GM18858 (cell line): ENCODE measurements around the gene ZNF135.

Experiments used
- ATAC-seq: cut with Tn5 transposase; IDR thresholded peaks from one replicate; pipeline ENCODE4 v1.9.1; 2021; ENCODE audit not compliant: unreplicated experiment

The ZNF135 gene

DNA sequence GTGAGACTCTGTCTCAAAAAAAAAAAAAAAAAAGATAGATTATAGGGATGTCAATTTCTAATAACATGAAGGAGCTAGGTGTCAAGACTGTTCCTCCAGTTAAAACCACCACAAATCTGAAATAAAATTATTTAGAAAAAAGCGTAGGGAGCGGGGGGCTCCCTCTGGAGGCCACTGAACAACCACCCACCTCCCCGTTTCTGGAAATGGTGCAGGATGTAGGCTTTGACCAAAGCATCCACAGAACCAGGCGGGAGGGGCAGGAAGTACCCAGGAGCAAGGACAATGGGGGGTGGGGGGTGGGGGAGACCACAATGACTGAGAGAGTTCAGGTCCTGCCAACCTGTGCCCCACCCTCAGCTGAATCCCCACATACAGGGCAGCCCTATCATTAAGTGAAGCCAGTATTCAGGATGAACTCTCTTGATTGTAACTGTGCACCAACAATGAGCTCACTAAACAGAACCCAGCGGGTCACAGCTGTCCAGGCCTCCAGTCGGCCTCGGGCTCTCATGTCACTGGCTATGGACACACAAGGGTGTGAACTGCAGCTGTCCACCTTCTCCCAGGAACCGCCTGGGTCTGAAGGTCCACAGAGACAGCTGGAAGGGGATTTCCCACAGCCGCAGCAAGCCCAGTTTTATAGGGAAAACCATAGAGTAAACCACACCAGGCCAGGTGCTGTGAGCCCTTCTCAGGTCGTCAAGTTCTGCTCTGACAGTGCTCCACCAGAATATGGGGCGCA, 32.3 kb downstream of the ZNF135 start:
- ATAC-seq: no peak

DNA sequence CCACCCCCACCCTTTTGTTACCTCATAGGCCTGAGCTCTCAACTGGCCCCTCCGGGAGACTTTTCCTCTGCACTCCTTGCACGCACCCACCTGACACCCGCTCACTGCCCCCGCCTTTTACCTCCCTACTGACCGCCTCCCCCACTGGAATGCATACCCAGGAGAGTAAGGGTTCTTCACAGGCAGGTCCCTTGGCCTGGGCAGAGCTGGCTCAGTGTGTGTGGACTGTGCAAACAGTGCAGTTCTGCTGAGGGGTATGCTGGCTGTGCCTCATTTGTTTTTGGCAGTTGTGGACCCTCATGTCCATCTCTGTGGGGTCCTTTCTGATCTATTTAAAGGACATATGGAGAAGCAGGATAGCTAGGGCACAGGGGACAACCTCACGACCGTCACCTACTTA, 34.0 kb downstream of the ZNF135 start:
- no peak for ATAC-seq

DNA sequence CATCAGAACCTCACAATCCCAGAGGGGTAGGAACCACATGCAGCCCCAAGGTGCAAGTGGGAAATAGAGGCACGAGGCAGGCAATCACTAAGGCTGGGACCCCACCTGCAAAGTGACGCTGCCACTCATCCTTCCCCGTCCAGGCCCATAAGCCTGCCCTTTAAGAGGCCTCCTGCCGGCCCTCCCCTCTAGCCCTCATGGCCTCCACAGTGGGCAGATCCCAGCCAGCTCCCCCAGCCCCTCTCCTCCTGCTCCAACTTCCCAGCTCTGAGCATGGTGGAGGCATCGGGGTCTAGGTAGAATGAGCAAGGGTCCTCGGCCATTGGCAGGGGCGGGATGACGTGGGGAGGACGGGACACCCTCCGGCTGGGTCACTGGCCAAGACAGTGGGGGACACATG, 36.2 kb downstream of the ZNF135 start:
- ATAC-seq: no peak

DNA sequence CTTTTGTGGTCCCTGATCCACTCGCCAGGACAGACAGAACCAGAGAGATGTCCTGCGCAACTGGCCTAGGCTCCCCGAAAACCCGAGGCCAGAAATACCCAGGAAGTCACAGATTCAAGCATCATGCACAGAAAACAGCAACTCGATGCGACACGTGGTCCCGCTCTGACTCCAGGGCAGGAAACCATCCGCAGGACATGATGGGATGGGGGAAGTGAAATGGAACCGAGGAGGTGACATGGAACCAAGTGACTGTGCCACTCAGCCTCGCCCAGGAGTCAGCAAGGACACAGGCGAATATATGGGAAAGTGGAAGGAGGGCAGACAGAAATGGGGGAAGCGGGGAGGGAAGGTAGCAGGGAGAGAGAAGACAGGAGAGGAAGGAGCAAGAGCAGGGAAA, 37.8 kb downstream of the ZNF135 start:
- no peak for ATAC-seq

DNA sequence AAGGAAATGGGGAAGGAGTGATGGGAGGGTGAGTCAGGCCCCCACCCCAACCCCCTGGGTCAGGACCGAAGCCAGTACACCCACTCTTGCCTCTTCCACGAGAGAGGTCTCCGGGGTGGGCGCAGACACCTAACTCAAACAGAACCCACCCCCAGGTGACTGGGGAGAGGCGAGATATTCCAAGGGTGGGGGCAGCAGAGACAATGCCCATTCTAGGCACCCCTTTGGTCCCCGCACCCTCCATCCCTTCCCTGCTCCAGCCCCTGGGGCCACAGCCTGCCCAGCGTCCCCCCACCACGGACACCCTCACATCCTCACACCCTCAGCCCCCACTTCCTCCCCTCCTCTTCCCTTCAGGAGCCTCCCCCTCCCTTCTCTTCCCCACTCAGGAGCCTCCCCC, 38.3 kb downstream of the ZNF135 start:
- no peak for ATAC-seq

DNA sequence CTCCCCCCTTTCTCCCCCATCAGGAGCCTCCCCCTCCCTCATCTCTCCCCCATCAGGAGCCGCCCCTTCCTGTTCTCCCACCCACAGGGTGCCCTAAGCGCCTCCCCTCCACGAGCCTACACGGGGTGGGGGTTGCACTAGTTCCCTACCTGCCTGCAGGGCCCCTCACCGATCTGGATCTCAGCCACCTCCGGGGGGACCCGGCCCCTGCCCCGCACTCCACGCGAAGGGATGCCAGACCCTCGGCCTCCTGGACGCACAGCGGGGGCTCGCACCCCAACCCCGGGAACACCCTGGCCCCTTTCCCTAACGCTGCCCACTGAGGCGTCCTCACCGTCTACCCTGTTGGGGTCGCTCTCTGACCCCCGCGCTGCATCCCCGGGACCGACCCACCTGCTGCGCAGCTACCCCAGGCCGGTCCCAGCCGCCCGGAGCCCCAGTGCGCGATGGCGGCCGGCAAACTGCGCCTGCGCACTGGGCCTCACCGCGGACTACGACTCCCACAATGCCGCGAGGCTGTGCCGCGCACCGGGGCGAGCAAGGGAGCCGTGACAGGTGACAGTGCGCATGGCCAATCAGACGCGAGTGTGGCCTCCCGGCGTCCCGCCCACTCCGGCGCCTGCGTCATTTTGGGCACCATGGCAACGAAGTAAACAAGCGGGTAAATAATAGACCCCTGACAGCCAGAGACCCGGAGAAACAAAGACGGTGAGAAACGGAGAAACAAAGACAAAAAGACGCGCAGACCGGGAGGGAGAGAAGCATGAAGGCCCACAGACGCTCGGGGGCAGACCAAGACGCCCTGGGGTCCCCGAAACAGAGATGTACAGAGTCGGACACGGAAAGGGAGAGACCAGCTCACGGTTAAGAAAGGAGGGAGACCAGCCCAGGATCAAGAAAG, 38.9 kb downstream of the ZNF135 start, which contains the start of gene ZSCAN18:
TSS of gene ZSCAN18 (minus strand) at position 451 of the 901 bp plus-strand sequence. CDS start 7,964 bp downstream, outside the sequence.
- peak; percentile 51 for ATAC-seq

DNA sequence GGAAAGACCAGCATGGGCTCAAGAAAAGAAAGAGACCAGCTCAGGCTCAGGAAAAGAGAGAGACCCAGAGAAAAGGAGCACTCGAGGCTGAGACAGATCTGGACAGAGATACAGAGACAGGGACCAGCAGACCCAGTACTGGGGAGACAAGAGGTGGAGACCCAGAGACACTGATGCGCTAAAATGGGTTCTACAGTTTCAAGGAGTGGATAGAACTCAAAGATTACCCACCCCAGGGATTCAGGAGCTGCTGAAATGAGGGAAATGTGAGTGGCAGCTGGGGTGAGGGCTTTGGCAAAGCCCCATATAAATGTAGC, 39.6 kb downstream of the ZNF135 start:
- ATAC-seq: no peak

DNA sequence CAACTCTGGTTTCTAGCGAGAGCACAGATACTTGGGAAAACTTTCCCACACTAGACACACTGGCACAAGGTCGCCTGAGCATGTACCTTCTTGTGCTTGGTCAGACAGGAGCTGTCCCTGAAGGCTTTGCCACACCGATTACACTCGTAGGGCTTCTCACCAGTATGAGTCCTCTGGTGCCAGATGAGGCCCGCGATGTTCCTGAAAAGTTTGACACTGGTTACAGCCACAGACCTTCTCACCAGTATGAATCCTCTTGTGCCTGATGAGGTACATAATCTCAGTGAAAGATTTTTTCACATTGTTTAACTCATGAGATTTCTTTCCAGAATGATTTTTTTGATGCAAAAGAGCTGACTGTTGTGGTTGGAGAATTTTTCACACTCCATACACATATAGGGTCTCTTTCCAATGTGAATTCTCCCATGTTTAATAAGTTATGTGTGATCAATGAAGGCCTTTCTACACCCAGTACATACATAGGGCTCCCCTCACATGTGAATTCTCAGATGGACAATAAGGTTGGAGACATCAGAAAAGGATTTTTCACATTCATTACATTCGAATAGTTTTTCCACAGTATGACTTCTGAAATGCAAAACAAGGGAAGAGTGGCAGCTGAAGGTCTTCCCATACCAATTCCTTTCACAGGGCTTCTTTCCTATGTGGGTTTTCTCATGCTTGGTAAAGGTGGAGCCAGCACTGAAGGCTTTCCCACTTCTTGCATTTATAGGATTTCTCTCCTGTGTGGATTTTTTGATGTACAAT, 48.9 kb downstream of the ZNF135 start:
- no peak for ATAC-seq

DNA sequence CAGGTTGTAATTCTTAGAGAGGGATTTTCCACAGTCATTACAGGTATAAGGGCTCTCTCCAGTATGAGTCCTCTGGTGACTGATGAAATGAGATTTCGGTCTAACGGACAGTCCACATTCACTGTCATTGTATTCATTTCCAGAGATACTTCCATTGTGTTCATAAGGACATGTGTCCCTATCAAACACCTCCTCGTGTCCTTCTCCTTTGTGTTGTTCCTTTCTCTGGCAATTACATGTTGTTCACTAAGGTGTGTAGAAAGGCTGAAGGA, 49.4 kb downstream of the ZNF135 start:
- no peak for ATAC-seq

DNA sequence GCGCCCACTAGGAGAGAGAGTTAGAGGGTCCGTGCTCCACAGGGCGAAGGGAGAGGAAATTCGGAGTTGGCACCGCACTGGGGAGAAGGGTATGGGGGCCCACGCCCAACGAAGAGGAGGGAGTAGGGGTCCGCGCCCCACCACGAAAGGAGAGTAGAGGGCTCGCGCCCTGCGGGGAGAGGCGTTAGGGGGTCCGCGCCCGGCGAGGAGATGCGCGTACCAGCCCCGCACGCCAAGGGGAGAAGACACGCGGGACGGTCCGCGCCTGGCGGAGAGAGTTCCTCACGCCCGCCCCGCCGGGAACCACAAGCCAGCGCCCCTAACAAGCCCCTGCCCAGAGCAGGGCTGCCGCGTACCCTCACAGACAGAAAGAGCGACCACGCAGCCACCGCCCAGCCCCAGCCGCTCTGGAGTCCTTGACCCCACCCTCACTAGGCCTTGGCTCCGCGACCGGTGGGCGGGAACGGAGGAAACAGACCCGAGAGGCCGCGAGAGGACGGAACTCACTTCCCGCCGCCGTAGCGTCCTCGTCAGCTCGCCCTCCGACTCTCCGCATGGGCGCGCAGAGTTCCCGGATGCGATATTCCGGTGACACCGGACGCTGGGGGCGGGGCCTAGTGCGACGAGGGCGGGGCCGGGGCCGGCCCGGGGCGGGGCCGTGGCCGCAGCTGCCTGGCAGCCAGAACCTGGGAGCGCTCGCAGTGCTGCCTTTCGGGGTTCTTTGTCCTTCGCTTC, 58.9 kb downstream of the ZNF135 start:
- no peak for ATAC-seq

DNA sequence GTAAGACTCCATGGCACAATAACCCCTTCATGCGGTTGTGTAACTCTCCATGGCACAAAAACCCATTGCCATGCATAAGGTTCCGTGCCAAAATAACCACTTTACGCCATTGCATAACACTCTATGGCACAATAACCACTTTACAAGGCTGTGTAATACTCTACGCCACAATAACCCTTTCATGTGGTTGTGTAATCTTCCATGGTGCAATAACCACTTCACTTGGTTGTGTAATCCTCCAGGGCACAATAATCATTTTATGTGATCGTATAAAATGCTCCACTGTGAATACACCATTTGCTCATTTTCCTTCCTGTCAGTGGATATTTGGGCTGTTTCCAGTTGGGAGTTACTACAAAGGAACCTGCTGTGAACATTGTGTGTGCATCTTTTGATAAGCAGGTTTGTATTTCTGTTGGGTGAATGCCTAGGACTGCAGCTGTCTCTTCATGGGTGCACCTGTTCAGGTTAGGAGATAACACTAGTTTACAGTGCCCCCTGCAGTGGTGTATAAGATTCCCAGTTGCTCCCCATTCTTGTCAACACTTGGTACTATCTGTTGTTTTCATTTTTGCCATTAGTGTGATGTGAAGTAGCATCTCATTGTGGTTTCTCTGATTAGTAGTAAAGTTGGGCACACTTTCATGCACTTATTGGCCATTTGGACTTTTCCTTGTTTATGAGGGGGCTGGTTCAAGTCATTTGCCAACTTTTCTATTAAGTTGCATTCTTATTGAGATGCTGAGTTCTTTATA, 60.1 kb downstream of the ZNF135 start:
- ATAC-seq: no peak
